ENCODE data around the gene NGEF. TPM values are rescaled to one million over a fixed set of nuclear protein-coding genes. Genes with fewer than 3 reads are reported as not detected.

Gene NGEF
- polyA plus RNA-seq, 3 donors = 2.7 to 3.9 (median 3.4) TPM

GRCh38 chr2:232838406-232838874 lies 174.6 kb downstream of the NGEF start:
- DNase-seq = no peak

GRCh38 chr2:232836934-232837333 lies 176.1 kb downstream of the NGEF start:
- no peak for DNase-seq

- no peak for DNase-seq
Observed at GRCh38 chr2:232835687-232836208, 177.3 kb downstream of the NGEF start.

- no peak for DNase-seq
Observed at GRCh38 chr2:232833830-232834229, 179.2 kb downstream of the NGEF start.

- DNase-seq = no peak
Observed at GRCh38 chr2:232831496-232831895, 181.6 kb downstream of the NGEF start.

GRCh38 chr2:232829988-232830387 lies 183.1 kb downstream of the NGEF start:
- DNase-seq = no peak

Other genes with a start within 250 kb of the NGEF start
- 1 to 10 TPM; 2.0 to 3.3 (median 2.4) TPM for gene KCNJ13, start 236.7 kb downstream of the NGEF start, polyA plus RNA-seq (ENCODE audit: insufficient read length in 3 of 3)
- gene SNORC, start 143.0 kb downstream of the NGEF start, polyA plus RNA-seq (ENCODE audit: insufficient read length in 3 of 3) = 1 to 10 TPM; 2.8 to 4.1 (median 3.6) TPM
- gene NEU2, start 19.4 kb upstream of the NGEF start, polyA plus RNA-seq (ENCODE audit: insufficient read length in 3 of 3) = not detected
- gene INPP5D, start 47.1 kb upstream of the NGEF start, polyA plus RNA-seq (ENCODE audit: insufficient read length in 3 of 3) = 1 to 10 TPM; 6.6 to 7.2 (median 6.7) TPM
- 10 to 100 TPM; 20.6 to 25.1 (median 23.8) TPM for gene ATG16L1, start 238.4 kb upstream of the NGEF start, polyA plus RNA-seq (ENCODE audit: insufficient read length in 3 of 3)